GM18507 (cell line): ENCODE results near the gene ZFR2.
"Not testable (repeated sequence)": the region's sequence is repeated elsewhere in the genome, so short reads cannot be mapped to it uniquely, and the experiment has no call there.

Experiments used
- DNase-seq: peaks from one replicate; pipeline ENCODE4 v3.0.0; 2011; ENCODE audit warnings: low read depth; ENCODE audit not compliant: insufficient read length; ENCODE audit errors: extremely low spot score
- FAIRE-seq: peaks from 2 replicates; lab custom pipeline; 2011; peaks lifted over from hg19 to GRCh38; lab: Jason Lieb, UNC

Gene ZFR2

GRCh38 chr19:3778899-3779723 is 89.7 kb downstream of the ZFR2 start:
- FAIRE-seq (no peak), DNase-seq (no peak)

- FAIRE-seq (no peak), DNase-seq (no peak)
Observed at GRCh38 chr19:3778104-3778867, 90.6 kb downstream of the ZFR2 start.

GRCh38 chr19:3776479-3777040 is 92.3 kb downstream of the ZFR2 start:
- DNase-seq, result no peak
- no peak for FAIRE-seq

GRCh38 chr19:3775831-3776230 is 93.0 kb downstream of the ZFR2 start:
- FAIRE-seq (no peak), DNase-seq (no peak)

GRCh38 chr19:3775374-3775711 is 93.5 kb downstream of the ZFR2 start:
- no peak for DNase-seq
- FAIRE-seq, result no peak

- no peak for DNase-seq
- FAIRE-seq, result no peak
Observed at GRCh38 chr19:3774621-3775373, 94.0 kb downstream of the ZFR2 start.

- DNase-seq, result no peak
- FAIRE-seq, result no peak
Observed at GRCh38 chr19:3773814-3774515, 94.9 kb downstream of the ZFR2 start.

GRCh38 chr19:3771906-3772455 is 96.9 kb downstream of the ZFR2 start, which contains the start of gene RAX2:
RAX2 (minus strand) TSS chr19:3772228; CDS start chr19:3771742, 486 bp downstream.
- no peak for DNase-seq
- no peak for FAIRE-seq

- DNase-seq (no peak), FAIRE-seq (no peak)
Observed at GRCh38 chr19:3771000-3771905, 97.6 kb downstream of the ZFR2 start.

GRCh38 chr19:3770136-3770999 is 98.5 kb downstream of the ZFR2 start:
- DNase-seq, result no peak
- FAIRE-seq, result no peak

- DNase-seq, result no peak
Observed at GRCh38 chr19:3769494-3769893, 99.3 kb downstream of the ZFR2 start.

GRCh38 chr19:3768748-3769099 is 100.1 kb downstream of the ZFR2 start:
- no peak for DNase-seq
- FAIRE-seq, result no peak

More at GRCh38 chr19:3769494-3769893, 99.3 kb downstream of the ZFR2 start:
- FAIRE-seq, result no peak

- no peak for DNase-seq
- no peak for FAIRE-seq
Observed at GRCh38 chr19:3768015-3768747, 100.7 kb downstream of the ZFR2 start.

GRCh38 chr19:3767050-3767449 is 101.8 kb downstream of the ZFR2 start:
- no peak for DNase-seq
- FAIRE-seq, result no peak

GRCh38 chr19:3766520-3766919 is 102.3 kb downstream of the ZFR2 start:
- no peak for DNase-seq
- no peak for FAIRE-seq

GRCh38 chr19:3765757-3766156 is 103.1 kb downstream of the ZFR2 start:
- DNase-seq, FAIRE-seq: not testable (repeated sequence)

GRCh38 chr19:3765121-3765520 is 103.7 kb downstream of the ZFR2 start:
- FAIRE-seq, result no peak
- DNase-seq, result no peak
